Mucosa of gallbladder (tissue), 1 donor: ENCODE measurements around the gene PLCB4. TPM values are rescaled to one million over a fixed set of nuclear protein-coding genes. Genes with fewer than 3 reads are reported as not detected.

ENCODE experiments used
- DNase-seq: peaks from one replicate; pipeline ENCODE4 v3.0.0-alpha.2; 2020; ENCODE audit warnings: low spot score
- total RNA-seq: library from RNA; stranded (reverse); gene quantifications from one replicate; pipeline ENCODE4 v1.2.1, GENCODE V29; 2021
- donor health status: DM: no; HTN: no; CAD: no.

Gene PLCB4
- total RNA-seq, 1 donor from 2014 or later, result 27.2 TPM

GRCh38 chr20:9103955-9104354 lies 35.1 kb downstream of the PLCB4 start:
- DNase-seq, result no peak

- DNase-seq, result no peak
Measured at GRCh38 chr20:9108260-9108659, 39.4 kb downstream of the PLCB4 start.

DNA sequence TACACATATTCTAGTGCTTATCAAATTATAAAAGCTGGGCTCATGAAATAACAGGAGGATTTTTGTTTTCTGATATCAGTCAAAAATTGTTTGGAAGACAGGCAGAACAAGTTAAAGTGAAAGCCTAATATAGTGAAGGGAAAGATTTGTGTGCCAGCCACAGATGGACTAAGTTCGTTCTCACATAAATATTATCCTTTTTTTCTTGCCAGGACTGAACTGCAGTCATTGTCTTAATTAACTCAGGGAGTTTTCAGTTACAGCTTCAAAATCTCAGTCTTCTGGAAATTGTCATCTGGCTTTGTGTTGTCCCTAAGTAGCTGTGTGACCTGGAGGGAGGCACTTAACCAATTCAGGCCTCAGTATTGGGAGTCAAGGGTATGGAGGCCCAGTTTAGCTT lies 40.7 kb downstream of the PLCB4 start:
- no peak for DNase-seq

DNA sequence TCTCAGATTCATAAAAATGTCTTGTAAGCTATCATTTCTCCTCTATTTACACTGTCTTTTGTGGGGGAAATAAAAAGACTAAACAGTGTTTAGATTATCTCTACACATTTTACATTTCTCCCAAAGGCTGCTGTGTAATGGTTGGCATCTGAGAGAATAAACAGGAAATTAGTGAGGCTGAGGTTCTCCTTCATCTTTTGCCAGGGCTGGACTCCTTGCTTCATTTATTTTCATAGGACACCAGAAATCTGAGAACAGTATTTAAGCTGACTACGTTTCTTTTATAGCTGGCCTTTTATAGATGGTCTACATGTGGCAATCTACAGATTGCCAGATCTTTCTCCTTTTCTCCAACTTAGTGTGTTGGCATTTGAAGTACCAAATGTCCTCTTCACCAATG lies 41.5 kb downstream of the PLCB4 start:
- no peak for DNase-seq

DNA sequence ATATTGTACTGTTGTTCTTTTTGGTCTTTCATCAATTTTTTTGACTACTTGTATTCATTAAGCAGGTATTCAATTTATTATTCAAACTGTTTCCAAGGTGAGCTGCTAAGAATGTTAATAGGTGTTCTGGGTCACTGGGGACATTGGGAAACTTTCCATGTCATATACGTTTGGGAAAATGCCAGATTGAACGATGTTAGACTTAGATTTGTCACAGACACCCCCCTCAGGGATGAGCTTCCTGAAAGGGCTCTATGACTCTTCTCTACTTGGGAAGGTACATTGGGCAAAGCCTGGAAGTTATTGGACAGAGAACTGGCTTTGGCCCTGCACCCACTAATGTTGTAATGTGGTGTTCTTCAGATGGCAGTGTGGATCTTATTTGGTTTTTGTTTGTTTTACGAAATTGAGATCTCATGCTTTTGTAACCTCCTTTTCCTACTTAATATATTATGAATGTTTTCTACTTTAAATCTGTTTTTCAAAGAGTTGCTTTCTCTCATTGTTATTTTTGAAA lies 42.1 kb downstream of the PLCB4 start:
- DNase-seq, result no peak

- DNase-seq, result peak; percentile 24
Measured at GRCh38 chr20:9112541-9113515, 43.9 kb downstream of the PLCB4 start.

- DNase-seq, result no peak
Measured at GRCh38 chr20:9114709-9115108, 45.8 kb downstream of the PLCB4 start.

- no peak for DNase-seq
Measured at GRCh38 chr20:9117548-9117947, 48.7 kb downstream of the PLCB4 start.

DNA sequence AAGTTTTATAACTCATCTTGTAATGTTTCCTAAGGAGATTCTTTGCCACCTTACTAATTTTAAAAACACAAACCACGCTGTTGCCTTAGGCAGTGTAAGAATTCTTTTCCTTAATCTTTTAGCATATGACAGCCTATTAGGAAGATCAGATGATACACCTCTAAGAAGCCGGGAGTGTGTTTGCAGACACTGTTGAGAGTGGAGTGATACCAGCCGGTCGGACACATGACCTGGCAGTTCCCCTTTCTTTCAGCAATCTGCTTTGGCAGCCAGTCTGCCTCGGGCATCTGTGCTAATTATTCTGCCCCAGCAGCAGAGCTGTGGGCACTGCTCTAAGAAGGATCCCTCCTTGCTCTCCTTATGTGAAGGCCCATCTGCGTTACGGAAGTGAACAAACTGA lies 50.9 kb downstream of the PLCB4 start:
- peak; percentile 21 for DNase-seq

DNA sequence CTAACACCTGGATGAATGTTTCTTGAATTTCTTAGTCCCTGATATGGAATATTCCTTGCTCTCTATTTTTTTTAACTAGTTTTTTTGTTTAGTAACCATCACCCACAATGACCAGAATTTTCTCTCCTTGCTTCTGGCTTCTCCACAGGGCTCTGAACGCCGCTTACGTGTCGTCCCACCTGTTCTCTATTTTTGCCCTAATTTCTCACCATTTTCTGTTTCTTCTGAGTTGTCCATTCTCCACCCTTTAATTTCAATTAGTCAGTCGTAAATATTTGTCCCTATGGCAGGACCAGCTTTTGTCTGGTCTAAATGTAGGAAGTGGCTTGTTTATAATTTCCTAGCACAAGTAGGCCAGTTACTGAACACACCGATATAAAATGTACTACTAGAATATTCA lies 52.3 kb downstream of the PLCB4 start:
- no peak for DNase-seq

- DNase-seq, result no peak
Measured at GRCh38 chr20:9122571-9122970, 53.7 kb downstream of the PLCB4 start.

DNA sequence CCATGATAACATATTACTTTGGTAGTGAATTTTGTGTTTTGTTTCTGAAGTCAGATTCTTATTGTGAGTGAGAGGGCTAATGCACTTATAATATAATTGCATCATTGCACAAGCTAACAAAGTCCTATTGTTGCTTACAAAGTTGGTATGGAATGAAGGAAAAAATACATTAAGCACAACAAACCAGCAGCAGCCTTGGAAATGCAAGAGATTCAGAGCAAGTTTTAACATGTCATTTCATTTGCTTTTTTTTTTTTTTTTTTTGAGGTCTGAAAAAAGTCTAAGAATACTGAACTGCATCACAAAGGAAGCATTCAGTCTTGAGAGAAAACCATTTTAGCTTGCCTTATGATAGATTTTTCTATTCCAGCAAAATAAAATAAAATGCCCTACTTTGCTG lies 57.6 kb downstream of the PLCB4 start:
- no peak for DNase-seq

DNA sequence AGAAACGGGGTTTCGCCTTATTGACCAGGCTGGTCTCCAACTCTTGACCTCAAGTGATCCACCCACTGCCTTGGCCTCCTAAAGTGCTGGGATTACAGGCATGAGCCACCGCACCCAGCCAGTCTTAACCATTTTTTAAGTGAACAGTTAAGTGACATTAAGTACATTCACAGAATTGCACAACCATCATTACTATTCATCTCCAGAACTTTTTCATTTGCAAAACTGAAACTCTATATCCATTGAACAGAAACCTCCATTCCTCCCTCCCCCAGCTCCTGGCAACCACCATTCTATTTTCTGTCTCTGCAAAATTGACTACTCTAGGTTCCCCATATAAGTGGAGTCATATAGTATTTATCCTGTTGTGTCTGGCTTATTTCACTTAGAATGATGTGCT lies 59.7 kb downstream of the PLCB4 start:
- no peak for DNase-seq

DNA sequence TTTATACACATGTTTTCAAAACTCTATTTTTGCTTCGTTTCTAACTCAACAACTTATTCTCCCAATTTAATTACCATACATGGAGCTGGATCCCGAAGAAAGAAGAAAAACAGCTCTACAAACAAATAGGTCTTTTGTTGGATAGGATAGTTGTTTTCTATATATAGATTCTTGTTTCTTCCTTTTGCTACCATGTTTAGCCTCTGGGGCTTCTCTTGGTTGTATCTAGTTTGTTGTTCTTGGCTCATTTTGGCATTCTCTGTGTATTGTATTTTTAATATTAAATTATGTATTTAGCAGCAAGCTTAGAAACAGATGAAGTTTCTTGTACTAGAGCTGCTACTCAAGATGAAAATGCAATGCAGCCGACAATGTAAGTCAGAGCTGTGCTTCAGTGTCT lies 60.9 kb downstream of the PLCB4 start:
- DNase-seq, result no peak

DNA sequence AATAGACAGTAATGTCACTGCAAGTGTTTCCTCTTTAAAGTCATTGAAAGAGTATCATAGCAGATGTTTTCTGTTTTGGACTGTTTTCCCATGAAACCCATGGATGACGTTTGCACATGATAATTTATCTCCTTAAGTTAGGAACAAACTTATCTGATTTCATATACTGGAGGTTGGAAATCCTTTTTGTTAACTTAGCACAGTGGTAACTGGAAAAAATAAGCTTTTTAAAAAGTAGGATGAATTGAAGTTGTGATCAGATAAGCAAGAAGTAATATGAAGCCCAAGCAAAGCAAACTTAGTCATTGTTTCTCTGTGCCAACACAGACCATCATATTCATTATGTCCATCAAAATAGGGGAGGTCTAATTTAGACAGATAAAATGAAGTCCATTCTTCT lies 61.6 kb downstream of the PLCB4 start:
- no peak for DNase-seq

GRCh38 chr20:9131841-9132240 lies 63.0 kb downstream of the PLCB4 start:
- no peak for DNase-seq

DNA sequence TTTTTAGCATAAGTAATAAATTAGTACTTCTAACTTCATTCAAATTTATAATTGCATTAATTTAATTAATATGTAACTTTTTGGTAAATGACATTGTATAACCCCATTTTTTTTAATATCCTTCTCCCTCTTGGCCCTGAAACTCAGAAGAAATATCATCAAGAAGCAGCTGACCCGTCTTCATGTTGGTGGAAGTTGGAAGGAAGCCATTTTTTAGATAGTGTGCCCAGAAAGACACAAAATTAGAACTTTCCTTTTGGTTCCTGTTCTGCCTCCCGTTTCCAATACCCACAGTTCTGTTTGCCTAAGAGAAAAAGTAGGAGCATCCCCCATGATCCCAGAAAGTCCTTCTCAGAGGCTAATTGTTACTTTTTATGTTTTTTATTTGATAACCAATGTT lies 65.5 kb downstream of the PLCB4 start:
- no peak for DNase-seq

DNA sequence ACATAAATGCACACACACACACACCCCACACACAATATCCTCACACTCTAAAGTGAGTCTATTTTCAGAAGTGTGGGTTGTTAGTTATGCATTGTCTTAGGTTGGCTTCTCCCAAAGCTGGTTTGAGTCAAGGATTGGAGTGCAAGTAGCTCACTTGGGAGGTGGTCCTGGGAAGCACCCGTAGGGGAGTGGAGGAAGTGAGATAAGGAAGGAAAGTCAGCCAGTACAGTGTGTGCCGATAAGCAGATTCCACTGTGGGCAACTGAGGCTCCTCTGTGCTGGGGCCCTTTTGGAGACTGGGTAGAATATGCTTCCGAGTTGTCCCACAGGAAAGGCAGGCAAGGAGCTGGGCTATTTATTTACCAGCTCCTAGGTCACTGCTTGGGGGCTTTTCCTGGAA lies 67.2 kb downstream of the PLCB4 start:
- no peak for DNase-seq

DNA sequence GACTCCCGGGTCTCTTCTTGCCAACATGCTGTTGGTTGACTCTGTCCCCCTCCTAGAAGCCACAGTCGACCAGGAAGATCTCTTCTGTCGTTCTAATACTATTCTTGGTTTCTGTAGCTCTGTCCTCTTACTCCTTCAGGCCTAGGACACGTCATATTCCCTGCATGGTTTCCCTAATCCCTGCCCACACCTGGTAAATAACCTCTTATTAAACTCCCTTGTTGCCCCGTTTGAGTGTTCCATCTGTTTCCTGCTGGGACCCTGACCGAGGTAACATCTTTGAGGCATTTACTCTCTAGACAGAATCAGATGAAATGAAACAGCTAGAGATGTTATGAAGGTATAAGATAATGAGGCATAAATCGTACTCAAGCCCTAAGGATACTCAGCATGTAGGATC lies 68.1 kb downstream of the PLCB4 start:
- DNase-seq, result no peak

DNA sequence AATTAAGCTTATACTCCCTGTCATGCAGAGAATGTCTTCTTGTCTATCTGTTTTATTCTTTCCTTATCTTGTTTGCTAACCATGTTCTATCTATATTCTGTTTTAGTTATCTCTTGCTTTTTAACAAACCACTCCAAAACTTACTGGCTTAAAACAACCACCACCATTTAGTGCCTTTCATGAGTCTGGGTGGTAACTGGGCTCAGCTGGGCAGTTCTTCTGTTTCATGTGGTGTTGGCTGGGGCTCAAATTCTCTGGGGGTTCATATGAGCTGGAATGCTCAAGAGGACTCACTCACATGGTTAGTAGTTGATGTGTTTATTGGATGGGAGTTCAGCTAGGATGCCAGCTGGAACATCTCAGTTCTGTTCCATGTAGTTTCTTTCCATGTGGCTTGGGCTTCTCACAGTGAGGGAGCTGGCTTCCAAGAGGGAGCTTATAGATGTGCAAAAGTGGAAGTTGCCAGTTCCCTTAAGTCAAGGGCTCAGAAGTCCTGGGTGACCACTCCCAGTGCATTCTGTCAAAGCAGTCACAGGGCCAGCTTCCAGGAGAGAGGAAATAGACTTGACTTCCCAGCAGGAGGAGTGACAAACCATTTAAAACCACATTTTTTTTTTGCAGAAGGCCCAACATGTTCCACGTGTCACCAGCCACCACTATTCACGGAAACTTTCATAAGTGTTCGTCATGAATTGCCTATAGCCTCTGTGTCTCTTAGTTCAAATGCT lies 70.4 kb downstream of the PLCB4 start:
- no peak for DNase-seq

- DNase-seq, result no peak
Measured at GRCh38 chr20:9140162-9140760, 71.4 kb downstream of the PLCB4 start.

GRCh38 chr20:9141070-9141469 lies 72.2 kb downstream of the PLCB4 start:
- DNase-seq, result no peak
